Kidney glomerular epithelial cell (primary cell): Measurements from ENCODE around the gene DENND1A.
A peak's percentile ranks its signal among the peaks of the same experiment; 100 is the strongest.

ENCODE experiments used
- DNase-seq: peaks from one replicate; lab custom pipeline; 2025; lab: John Stamatoyannopoulos, UW

The DENND1A gene

DNA sequence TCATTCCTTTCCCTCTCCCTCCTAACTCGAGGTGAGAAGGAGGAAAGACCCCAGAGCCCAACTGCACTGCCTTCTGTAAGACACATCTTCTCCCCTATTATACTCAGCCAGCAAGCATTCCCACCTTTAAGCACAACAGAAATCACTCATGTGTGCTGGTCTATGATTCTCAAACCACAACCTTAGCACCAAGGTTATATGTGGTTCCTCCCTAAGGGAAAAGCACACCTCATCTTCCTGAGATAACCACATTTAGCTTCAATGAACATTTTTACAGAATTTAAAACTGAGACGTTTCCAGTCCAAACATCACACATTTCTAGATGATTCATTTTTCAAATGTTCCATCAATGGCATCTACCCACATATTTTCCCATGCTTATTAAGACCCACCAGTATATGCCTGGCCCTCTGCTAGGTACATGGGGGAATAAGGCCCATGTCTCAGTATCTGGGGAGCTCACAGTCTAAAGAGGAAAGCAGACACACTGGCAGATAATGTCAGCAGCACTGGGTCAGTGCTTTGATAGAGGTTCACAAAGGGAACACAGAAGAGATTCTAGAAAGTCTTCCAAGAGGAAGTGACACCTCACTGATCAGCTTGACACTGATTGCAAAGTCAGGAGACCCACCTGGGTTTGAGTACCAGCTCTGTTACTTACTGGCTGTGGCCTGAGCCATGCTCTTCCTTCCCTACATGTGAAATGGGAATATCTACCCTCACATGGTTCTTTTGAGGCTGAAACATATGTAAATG lies 245.4 kb downstream of the DENND1A start:
- DNase-seq, result peak; percentile 80

DNA sequence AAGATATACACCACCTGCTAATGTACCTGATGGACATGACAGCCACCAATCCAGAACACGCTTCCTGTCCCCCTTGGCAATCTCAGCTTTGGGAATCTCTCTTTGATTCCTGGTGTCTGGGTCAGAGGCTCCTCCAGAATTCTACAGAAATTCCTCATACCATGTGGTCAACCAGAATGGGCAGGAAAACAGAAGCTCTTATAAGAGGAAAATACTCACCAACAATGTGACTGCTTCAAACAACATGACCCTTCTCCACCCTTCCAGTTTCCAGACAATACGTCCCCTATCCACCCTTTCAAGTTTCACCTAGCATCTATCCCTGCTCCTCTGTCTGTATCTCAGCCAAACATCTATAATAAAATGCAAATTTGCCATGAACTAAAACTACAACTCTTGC lies 247.2 kb downstream of the DENND1A start:
- DNase-seq, result no peak

- DNase-seq, result no peak
These were observed 249.6 kb downstream of the DENND1A start for GRCh38 chr9:123680352-123680751.

GRCh38 chr9:123679330-123679987 lies 250.5 kb downstream of the DENND1A start:
- no peak for DNase-seq

DNA sequence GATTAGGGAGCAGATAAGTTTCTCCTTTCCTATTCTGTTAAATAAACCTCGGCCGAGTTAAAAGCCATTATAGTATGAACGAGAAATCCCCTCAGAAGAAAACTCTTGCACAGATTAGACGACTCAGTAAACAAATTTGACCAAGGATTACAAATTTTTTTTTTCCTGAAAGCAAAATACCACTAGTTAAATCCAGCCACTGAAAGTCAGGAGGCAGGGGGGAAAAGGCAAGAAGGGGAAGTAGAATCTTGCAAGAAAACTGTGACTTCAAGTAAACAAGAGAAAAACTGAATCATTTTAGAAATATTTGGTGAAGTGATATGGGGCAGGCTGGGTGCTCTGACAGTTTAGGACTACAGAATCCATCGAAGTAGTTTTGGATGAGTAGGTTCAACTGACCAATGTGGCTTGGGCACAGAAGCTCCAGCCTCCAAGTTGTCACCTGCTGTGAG lies 251.0 kb downstream of the DENND1A start:
- DNase-seq, result no peak

GRCh38 chr9:123678038-123678877 lies 251.7 kb downstream of the DENND1A start:
- DNase-seq, result no peak

- no peak for DNase-seq
These were observed 253.1 kb downstream of the DENND1A start for GRCh38 chr9:123676869-123677268.

GRCh38 chr9:123669346-123669745 lies 260.6 kb downstream of the DENND1A start:
- peak; percentile 33 for DNase-seq

DNA sequence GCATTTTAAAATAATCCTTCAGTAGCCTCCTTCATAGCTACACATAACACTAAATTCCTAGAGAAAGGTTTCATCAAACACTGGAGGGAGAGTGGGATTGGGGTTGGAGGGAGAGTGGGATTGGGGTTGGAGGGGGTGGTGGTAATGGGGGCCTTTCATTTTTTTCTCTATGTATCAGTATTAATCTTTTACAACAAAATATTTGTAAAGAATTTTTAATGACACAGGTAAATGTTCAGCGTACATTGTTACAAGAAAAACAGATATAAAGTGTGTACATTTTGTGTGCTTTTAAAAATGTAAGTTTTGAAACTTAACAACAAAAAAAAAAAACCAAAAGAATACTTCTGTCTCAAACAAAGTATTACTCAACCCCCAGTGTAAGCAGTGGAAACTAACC lies 266.4 kb downstream of the DENND1A start:
- DNase-seq, result no peak

DNA sequence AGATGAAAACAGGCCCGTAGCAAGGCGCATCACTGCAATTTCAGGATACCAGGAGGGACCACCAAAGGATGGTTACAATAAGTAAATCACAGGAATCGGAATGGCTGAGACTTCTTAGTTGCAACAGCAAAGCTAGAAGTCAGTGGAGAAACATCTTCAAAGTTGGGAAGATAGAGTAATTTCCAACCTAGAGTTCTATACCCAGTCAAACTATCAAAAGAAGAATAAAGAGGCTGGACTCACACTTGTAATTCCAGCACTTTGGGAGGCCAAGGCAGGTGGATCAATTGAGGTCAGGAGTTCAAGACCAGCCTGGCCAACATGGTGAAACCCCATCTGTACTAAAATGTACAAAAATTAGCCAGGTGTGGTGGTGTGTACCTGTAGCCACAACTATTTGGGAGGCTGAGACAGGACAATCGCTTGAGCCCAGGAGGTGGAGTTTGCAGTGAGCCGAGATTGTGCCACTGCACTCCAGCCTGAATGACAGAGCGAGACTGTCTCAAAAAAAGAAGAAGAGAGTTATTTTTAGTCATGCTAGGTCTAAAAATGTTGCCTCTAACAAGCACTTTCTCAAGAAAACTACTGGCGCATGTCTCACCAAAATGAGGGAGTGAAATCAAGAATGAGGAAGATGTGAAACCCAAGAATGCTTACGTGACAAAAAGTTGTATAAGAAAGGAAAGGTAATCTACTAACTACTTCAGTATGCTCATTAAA lies 267.7 kb downstream of the DENND1A start:
- no peak for DNase-seq

GRCh38 chr9:123660691-123661466 lies 269.0 kb downstream of the DENND1A start:
- no peak for DNase-seq

DNA sequence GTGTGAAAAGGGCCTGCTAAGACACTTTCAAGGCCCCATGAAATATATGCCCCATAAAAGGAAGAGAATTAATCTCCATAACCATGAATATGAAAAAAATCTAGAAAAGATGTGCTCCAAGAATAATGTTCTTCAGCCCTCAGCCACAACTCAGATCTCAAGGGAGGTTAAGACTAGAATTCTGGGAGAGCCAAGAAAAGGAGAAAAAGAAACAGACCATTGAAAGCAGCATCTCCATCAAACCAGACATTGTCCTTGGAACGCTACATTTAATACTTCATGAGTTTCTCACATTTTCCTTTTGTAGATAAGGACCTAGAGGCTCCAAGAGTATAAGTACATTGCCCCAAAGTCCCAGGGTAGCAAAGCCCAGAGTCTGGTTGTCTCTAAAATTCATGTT lies 270.6 kb downstream of the DENND1A start:
- DNase-seq, result no peak

- DNase-seq, result peak; percentile 23
These were observed 271.1 kb downstream of the DENND1A start for GRCh38 chr9:123658792-123659191.

DNA sequence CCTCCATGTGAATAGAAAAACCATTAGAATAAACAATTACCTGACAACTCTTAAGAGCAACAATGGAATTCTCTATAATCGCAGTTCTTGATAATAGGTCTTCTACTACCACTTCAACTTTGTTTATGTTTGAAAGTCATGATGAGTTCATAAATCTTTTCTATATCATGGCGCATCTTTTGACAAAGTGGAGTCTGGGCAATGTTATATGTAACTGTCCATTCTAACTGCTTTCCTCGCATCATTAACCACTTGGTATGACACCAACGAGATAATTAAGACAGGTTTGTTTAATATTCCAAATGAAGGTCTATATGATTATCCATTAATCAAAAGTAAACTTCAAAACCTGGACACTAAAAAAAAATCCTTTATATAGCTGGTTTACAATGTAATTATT lies 272.0 kb downstream of the DENND1A start:
- DNase-seq, result peak; percentile 54

GRCh38 chr9:123657099-123657498 lies 272.8 kb downstream of the DENND1A start:
- DNase-seq, result no peak

DNA sequence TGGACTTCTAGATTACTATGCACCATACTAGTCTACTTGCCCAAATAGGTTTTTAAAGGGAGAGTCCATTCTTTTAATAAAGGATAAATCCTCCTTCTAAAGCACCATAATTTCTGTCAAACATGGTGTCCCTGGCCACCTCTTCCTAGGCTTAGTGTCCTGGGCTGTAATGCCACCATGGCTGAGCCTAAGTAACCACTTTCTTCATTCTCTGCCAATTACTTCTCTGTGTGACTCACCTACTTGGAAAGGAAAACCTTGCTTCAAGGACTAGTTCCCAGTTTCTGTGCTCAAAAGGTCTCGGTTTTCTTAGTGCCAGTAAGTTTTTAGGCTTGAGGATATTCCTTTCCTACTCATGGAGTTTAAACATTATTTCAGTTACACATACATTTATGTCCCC lies 273.4 kb downstream of the DENND1A start:
- DNase-seq, result no peak

- DNase-seq, result no peak
These were observed 274.1 kb downstream of the DENND1A start for GRCh38 chr9:123655681-123656423.

GRCh38 chr9:123654994-123655637 lies 274.8 kb downstream of the DENND1A start:
- no peak for DNase-seq

DNA sequence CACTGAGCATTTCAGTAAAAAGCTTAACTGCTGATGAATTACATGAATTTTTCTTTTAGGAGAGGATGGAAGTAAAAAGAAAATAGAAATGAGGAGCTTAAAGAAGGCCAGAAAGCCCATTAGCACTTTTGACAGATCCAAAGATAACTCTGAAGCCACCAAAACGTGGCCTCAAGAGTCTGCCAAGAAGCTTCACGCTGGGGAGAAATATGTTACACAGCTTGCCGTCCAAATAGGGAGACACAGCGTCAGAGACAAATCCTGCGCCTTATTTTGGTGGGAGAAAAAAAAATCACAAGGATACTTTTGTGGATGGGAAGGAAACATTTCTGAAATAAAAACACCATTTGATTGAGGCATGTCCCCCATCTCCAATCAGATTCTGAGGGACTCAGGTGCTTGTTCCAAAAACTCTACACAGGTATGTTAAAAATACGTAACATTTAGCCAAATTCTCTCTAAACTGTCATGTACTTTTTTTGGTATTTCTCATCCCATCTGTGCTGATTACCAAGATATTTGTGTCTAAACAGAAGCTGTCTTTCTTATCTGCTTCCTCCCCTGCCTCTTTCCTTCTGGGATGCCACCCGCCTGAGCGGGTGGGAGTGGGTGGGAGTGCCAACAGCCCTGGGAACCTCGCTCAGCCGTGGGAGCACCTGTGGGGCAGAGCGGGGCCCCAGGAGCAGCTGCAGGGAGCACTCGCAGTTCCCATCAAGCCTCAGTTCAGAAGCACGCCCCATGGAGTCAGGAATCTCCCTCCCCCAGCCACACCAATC lies 275.5 kb downstream of the DENND1A start:
- DNase-seq, result no peak
